Spleen (tissue), 11 donors: Measurements from ENCODE around the gene TBC1D2. TPM values are rescaled to one million over a fixed set of nuclear protein-coding genes. Genes with fewer than 3 reads are reported as not detected.

Source experiments
- DNase-seq: peaks from one replicate; pipeline ENCODE4 v3.0.0-alpha.2; 2020
- H3K27ac ChIP-seq, 8 donors: fragments of 200-600 bp; sonication (generic) in 7 of 8; 1 replicate in 4 of 8; 2 replicates in 4 of 8; pipeline versions ENCODE4 v1.5.0 to v1.8.0; 2016 to 2021; ENCODE audit warnings: inconsistent platforms in 4 of 8, mild to moderate bottlenecking in 4 of 8, moderate library complexity in 1 of 8
- H3K27me3 ChIP-seq, 7 donors: fragments of 200-600 bp; sonication (generic) in 6 of 7; replicated peaks in 1 of 7; 1 replicate in 4 of 7; 2 replicates in 3 of 7; pipeline versions ENCODE4 v1.5.0 to v1.8.0; 2016 to 2021; ENCODE audit warnings: inconsistent platforms in 3 of 7, mild to moderate bottlenecking in 1 of 7
- H3K36me3 ChIP-seq, 6 donors: fragments of 200-600 bp; sonication (generic) in 5 of 6; 1 replicate in 4 of 6; 2 replicates in 2 of 6; pipeline versions ENCODE4 v1.5.0 to v1.8.0; 2016 to 2021; ENCODE audit warnings: inconsistent platforms in 2 of 6
- H3K4me1 ChIP-seq, 6 donors: fragments of 200-600 bp; sonication (generic) in 5 of 6; 1 replicate in 3 of 6; 2 replicates in 3 of 6; pipeline versions ENCODE4 v1.5.0 to v1.8.0; 2016 to 2021; ENCODE audit warnings: inconsistent platforms in 3 of 6
- H3K4me3 ChIP-seq, 8 donors: fragments of 200-600 bp; sonication (generic) in 7 of 8; 1 replicate in 4 of 8; 2 replicates in 4 of 8; pipeline versions ENCODE4 v1.5.0 to v1.8.0; 2016 to 2021; ENCODE audit warnings: inconsistent platforms in 4 of 8, mild to moderate bottlenecking in 4 of 8, moderate library complexity in 2 of 8
- H3K9me3 ChIP-seq, 8 donors: fragments of 200-600 bp; sonication (generic) in 7 of 8; 1 replicate in 4 of 8; 2 replicates in 4 of 8; pipeline versions ENCODE4 v1.5.0 to v1.8.0; 2016 to 2021; ENCODE audit warnings: inconsistent platforms in 4 of 8
- POLR2A ChIP-seq, 3 donors: fragments of 450-650 bp; IDR thresholded peaks; one replicate each; pipeline ENCODE4 v1.5.1; 2017; ENCODE audit warnings: antibody characterized with exemption in 3 of 3, mild to moderate bottlenecking in 1 of 3
- POLR2AphosphoS5 ChIP-seq, 3 donors: sonication (generic); formaldehyde crosslinking; IDR thresholded peaks; one replicate each; pipeline ENCODE4 v1.5.1; 2017; ENCODE audit warnings: antibody characterized with exemption in 3 of 3
- WGBS, 5 donors: extraction: QIAGEN DNeasy Blood & Tissue Kit in 3 of 5; methylation state at CpG; one replicate each; pipeline versions ENCODE4 v1.1.5 to v1.1.7; 2013 to 2018; 5-methylcytosine and 5-hydroxymethylcytosine counted together
- intact Hi-C: fragments of 100-400 bp; cut with DNase I; formaldehyde crosslinking; loops from one replicate; pipeline ENCODE4 v1.15.0; 2023; ENCODE audit warnings: low total_unique reads
- microRNA-seq, 3 donors: library from miRNA; unstranded; fragments of <30 nt; microRNA quantifications; one replicate each; pipeline versions ENCODE4 to v1.1.0, GENCODE V29; 2019 to 2020
- polyA plus RNA-seq, 3 donors: library from polyadenylated mRNA; stranded (reverse); fragments of 200-250 nt; gene quantifications; one replicate each; pipeline ENCODE4 v1.2.1, GENCODE V29; 2013
- small RNA-seq, 4 donors: library from RNA; depleted of rRNA; stranded (forward); fragments of <200 nt; gene quantifications; one replicate each; pipeline ENCODE3, GENCODE V24; 2016
- total RNA-seq, 7 donors: library from RNA; depleted of rRNA in 3 of 7; stranded (reverse); fragments of >200 nt in 3 of 7; fragmentation: NEBNext Ultra II Directional in 4 of 7; extraction: Animal tissue kit (Norgen Biotek cat#: 25700) in 4 of 7; gene quantifications; one replicate each; pipeline versions ENCODE4 v1.1.0 to v1.2.1, GENCODE V29; 2016 to 2021
- TF ChIP-seq, protein P1 (sequence below), 11 experiments: fragments of 200-600 bp in 7 of 11; fragments of 450-650 bp in 4 of 11; sonication (generic) in 4 of 11; IDR thresholded peaks in 8 of 11; conservative IDR thresholded peaks in 3 of 11; 1 replicate in 7 of 11; 2 replicates in 4 of 11; pipeline versions ENCODE4 v1.4.0 to v1.8.0; 2016 to 2021; ENCODE audit warnings: antibody characterized with exemption in 11 of 11, inconsistent platforms in 4 of 11, mild to moderate bottlenecking in 1 of 11
- donor health status: healthy with polysubstance abuse.
- donor health status: DM: no; HTN: no; CAD: no; lungs with moderate emphysema.
- donor health status: DM: no; HTN: no; CAD: no.
- donor health status: Bipolar disorder and iron deficiency.
- donor health status: healthy.
- donor health status: DM: no; HTN: no; CAD: no.
- donor health status: DM: yes; HTN: yes; CAD: no.

TBC1D2 gene
- total and polyA plus RNA-seq, 10 donors, result 2.7 to 27.2 (median 12.4) TPM

DNA sequence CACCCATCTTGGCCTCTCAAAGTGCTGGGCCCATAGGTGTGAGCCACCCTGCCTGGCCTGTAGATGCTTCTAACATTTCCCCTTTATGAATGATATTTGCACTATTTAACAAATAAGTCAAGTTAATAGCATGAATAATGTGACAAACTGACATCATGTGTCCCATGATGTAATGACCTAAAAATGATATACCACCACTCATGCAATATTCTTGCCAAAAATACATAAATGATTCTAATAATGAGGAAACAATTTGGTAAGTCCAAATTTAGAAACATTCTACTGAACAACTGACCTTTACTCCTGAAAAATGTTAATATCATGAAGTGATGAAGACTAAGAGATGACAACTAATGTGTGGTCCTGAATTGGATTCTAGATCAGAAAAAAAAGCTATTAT, 102.9 kb downstream of the TBC1D2 start:
- no peak overlapping the region for H3K4me3 ChIP-seq
- H3K9me3 ChIP-seq, result no peaks in the 10 kb centered on the region
- intact Hi-C loops, result no loop called here
- no peak for DNase-seq
- no peaks in the 10 kb centered on the region for H3K27me3 ChIP-seq
- peaks cover 0 to 48% (median 2%) of the 10 kb centered on the region in 6 donors for H3K36me3 ChIP-seq
- H3K4me1 ChIP-seq, result no peaks in the 10 kb centered on the region
- no peak overlapping the region for H3K27ac ChIP-seq
- TF ChIP-seq POLR2A (IDR thresholded peaks at IDR 0.05), result no peak
- no peak for TF ChIP-seq POLR2AphosphoS5 (IDR thresholded peaks at IDR 0.05)
- TF ChIP-seq, protein P1, sequence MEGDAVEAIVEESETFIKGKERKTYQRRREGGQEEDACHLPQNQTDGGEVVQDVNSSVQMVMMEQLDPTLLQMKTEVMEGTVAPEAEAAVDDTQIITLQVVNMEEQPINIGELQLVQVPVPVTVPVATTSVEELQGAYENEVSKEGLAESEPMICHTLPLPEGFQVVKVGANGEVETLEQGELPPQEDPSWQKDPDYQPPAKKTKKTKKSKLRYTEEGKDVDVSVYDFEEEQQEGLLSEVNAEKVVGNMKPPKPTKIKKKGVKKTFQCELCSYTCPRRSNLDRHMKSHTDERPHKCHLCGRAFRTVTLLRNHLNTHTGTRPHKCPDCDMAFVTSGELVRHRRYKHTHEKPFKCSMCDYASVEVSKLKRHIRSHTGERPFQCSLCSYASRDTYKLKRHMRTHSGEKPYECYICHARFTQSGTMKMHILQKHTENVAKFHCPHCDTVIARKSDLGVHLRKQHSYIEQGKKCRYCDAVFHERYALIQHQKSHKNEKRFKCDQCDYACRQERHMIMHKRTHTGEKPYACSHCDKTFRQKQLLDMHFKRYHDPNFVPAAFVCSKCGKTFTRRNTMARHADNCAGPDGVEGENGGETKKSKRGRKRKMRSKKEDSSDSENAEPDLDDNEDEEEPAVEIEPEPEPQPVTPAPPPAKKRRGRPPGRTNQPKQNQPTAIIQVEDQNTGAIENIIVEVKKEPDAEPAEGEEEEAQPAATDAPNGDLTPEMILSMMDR (IDR thresholded peaks at IDR 0.05 in 8 of 11, conservative IDR thresholded peaks at IDR 0.05 in 3 of 11), result no peak

DNA sequence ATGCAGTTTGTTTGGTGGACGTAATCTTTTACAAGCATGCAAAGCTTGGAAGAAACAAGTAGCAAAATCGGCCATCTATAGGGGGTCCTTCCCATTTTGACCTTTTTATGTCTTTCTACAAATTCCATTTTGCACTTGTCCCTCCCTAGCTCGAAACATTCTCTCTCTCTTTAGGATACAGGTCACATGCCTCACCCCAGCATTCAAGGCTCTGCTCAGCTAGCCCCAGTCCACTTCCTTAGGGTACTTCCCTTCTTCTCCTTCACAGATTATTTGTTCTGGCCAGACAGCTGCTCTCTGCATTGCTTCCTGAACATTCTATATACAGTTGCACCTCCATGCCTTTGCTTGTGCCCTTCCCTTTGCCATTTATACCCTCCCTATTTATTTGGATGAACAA, 104.7 kb downstream of the TBC1D2 start:
- Histone ChIP-seq H3K36me3 (peaks cover 0 to 31% (median 2%) of the 10 kb centered on the region in 6 donors), H3K4me1 (peaks cover 0 to 14% (median 9%) of the 10 kb centered on the region in 6 donors), H3K27ac (no peak overlapping the region), H3K9me3 (no peaks in the 10 kb centered on the region), H3K27me3 (no peaks in the 10 kb centered on the region), H3K4me3 (no peak overlapping the region)
- WGBS, 5 donors, result 70 to 88% (median 76%) methylated on average over 3 of the region's 3 CpGs
- TF ChIP-seq POLR2AphosphoS5 (IDR thresholded peaks at IDR 0.05) (no peak), POLR2A (IDR thresholded peaks at IDR 0.05) (no peak)
- DNase-seq, result no peak
- intact Hi-C loops, result no loop called here

DNA sequence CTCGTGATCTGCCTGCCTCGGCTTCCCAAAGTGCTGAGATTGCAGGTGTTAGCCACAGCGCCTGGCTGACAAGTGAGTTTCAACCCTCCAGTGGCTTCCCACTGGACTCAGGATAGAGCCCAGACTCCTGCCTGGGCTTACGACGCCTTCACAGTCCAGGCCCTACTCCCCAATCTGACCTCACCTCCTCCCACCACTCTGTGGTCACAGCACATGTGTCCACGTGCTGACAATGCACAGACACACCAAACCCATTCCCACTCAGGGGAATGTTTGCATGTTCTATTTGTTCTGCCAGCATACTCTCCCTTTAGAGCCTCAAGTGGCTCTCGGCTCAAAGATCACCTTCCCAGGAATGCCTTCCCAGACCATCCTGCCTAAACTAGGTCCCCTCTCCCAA, 105.3 kb downstream of the TBC1D2 start:
- no peaks in the 10 kb centered on the region for H3K9me3 ChIP-seq
- no peaks in the 10 kb centered on the region for H3K27me3 ChIP-seq
- 78 to 88% (median 83%) methylated on average over 7 of the region's 7 CpGs for WGBS, 5 donors
- no peak for TF ChIP-seq POLR2AphosphoS5 (IDR thresholded peaks at IDR 0.05)
- no peak for TF ChIP-seq POLR2A (IDR thresholded peaks at IDR 0.05)
- TF ChIP-seq, protein P1 (IDR thresholded peaks at IDR 0.05 in 8 of 11, conservative IDR thresholded peaks at IDR 0.05 in 3 of 11), result no peak
- DNase-seq, result no peak
- H3K4me3 ChIP-seq, result no peak overlapping the region
- no peak overlapping the region for H3K27ac ChIP-seq
- peaks cover 0 to 29% (median 0%) of the 10 kb centered on the region in 6 donors for H3K36me3 ChIP-seq
- intact Hi-C loops, result no loop called here
- peaks cover 0 to 17% (median 10%) of the 10 kb centered on the region in 6 donors for H3K4me1 ChIP-seq

DNA sequence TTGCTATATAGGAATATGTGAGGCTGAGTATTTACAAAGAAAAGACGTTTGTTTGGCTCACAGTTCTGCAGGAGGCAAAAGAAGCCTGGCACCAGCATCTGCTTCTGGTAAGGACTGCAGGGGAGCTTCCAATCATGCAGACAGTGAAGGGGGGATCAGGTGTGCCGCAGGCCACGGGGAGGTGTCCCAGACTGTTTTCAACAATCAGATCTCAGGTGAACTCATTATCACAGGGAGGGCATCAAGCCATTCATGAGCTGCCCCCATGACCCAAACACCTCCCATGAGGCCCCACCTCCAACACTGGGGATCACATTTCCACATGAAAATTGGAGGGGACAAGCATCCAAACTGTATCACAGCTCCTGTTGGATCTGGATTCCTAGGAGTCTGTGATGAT, 106.0 kb downstream of the TBC1D2 start:
- peaks cover 0 to 19% (median 10%) of the 10 kb centered on the region in 6 donors for H3K4me1 ChIP-seq
- no peak overlapping the region for H3K27ac ChIP-seq
- TF ChIP-seq POLR2A (IDR thresholded peaks at IDR 0.05), result no peak
- TF ChIP-seq, protein P1 (IDR thresholded peaks at IDR 0.05 in 8 of 11, conservative IDR thresholded peaks at IDR 0.05 in 3 of 11), result no peak
- no peak for TF ChIP-seq POLR2AphosphoS5 (IDR thresholded peaks at IDR 0.05)
- no peaks in the 10 kb centered on the region for H3K27me3 ChIP-seq
- intact Hi-C loops, result no loop called here
- H3K4me3 ChIP-seq, result no peak overlapping the region
- WGBS, 5 donors, result 73 to 94% (median 82%) methylated on average over 3 of the region's 3 CpGs
- peaks cover 0 to 29% (median 0%) of the 10 kb centered on the region in 6 donors for H3K36me3 ChIP-seq
- no peak for DNase-seq
- no peaks in the 10 kb centered on the region for H3K9me3 ChIP-seq

Small RNA genes lying within 50 kb of the gene (microRNA-seq; reads per million reads assigned to microRNA genes)
- gene MIR6854, result 0 reads per million in 3 donors

Small RNA genes lying within 50 kb of the gene (small RNA-seq; reads per million reads assigned to genes)
- 0 reads per million in 4 donors for gene MIR6854

Other genes with a start within 250 kb of the TBC1D2 start
- gene NANS, start 198.9 kb downstream of the TBC1D2 start, total RNA-seq, result 10 to 100 TPM; 44.2 to 87.3 (median 54.7) TPM
- gene NANS, start 198.9 kb downstream of the TBC1D2 start, polyA plus RNA-seq, result 10 to 100 TPM; 30.6 to 53.1 (median 42.7) TPM
- gene TRIM14, start 136.4 kb downstream of the TBC1D2 start, total RNA-seq, result 10 to 100 TPM; 51.5 to 92.9 (median 68.4) TPM
- gene TRIM14, start 136.4 kb downstream of the TBC1D2 start, polyA plus RNA-seq, result 10 to 100 TPM; 11.9 to 23.3 (median 13.9) TPM
- gene CORO2A, start 63.0 kb downstream of the TBC1D2 start, total RNA-seq, result 10 to 100 TPM in 1 of 7 donors, 1 to 10 TPM in 6; 5.1 to 11.0 (median 6.8) TPM
- 1 to 10 TPM; 1.3 to 2.2 (median 1.7) TPM for gene CORO2A, start 63.0 kb downstream of the TBC1D2 start, polyA plus RNA-seq